IMR-90 (cell line): ENCODE data around the gene CBL. TPM values are rescaled to one million over a fixed set of nuclear protein-coding genes. Genes with fewer than 3 reads are reported as not detected.

Experiments used
- ATAC-seq: fragments of 200-7000 bp; cut with Tn5 transposase; 2 replicates; pipeline ENCODE4 v1.9.1; 2020; ENCODE audit warnings: low read depth, mild to moderate bottlenecking, moderate library complexity
- BruUV-seq: library from RNA; stranded (reverse); fragments of 400-500 nt; replicated peaks from 2 replicates; lab custom pipeline; 2021; lab: Mats Ljungman, UMichigan
- CTCF ChIA-PET: fragments of 300-600 bp; formaldehyde crosslinking; extraction: SDS; loops from one replicate; lab custom pipeline; 2021; ENCODE audit warnings: antibody characterized with exemption; lab: Yijun Ruan, JAX
- POLR2A ChIA-PET: fragments of 300-600 bp; sonication (Branson Sonifier 250); formaldehyde crosslinking; loops from one replicate; lab custom pipeline; 2022; ENCODE audit warnings: antibody characterized with exemption; ENCODE audit not compliant: unreplicated experiment; lab: Charles Lee
- DNase-seq: peaks from one replicate; pipeline ENCODE4 v3.0.0; 2013
- H2AFZ ChIP-seq: replicated peaks from 2 replicates; pipeline ENCODE3; 2013; ENCODE audit warnings: low read length, mild to moderate bottlenecking; ENCODE audit not compliant: poor library complexity
- H2AK5ac ChIP-seq: 2 replicates; pipeline ENCODE4 v1.6.1; 2013; ENCODE audit warnings: low read depth, low read length, inconsistent platforms
- H2AK9ac ChIP-seq: replicated peaks from 2 replicates; pipeline ENCODE3; 2013; ENCODE audit warnings: mild to moderate bottlenecking, low read depth, low read length, moderate library complexity; ENCODE audit not compliant: poor library complexity
- H2BK120ac ChIP-seq: 2 replicates; pipeline ENCODE4 v1.6.1; 2013; ENCODE audit warnings: low read depth, low read length, inconsistent platforms
- H2BK15ac ChIP-seq: 3 replicates; pipeline ENCODE4 v1.6.1; 2013; ENCODE audit warnings: low read depth, low read length, inconsistent platforms
- H2BK20ac ChIP-seq: 2 replicates; pipeline ENCODE4 v1.6.1; 2013; ENCODE audit warnings: low read depth, mild to moderate bottlenecking, inconsistent platforms, low read length, moderate library complexity
- H2BK5ac ChIP-seq: 2 replicates; pipeline ENCODE4 v1.6.1; 2013; ENCODE audit warnings: mild to moderate bottlenecking, low read depth, low read length, inconsistent platforms; ENCODE audit not compliant: poor library complexity, severe bottlenecking
- H3K14ac ChIP-seq: replicated peaks from 2 replicates; pipeline ENCODE4 v1.6.1; 2013; ENCODE audit warnings: low read depth, low read length, inconsistent platforms
- H3K18ac ChIP-seq: 2 replicates; pipeline ENCODE4 v1.6.1; 2013; ENCODE audit warnings: low read depth, low read length, control low read depth
- H3K23ac ChIP-seq: 2 replicates; pipeline ENCODE4 v1.6.1; 2013; ENCODE audit warnings: low read depth, low read length, inconsistent platforms
- H3K27ac ChIP-seq: 2 replicates; pipeline ENCODE4 v1.5.1; 2013; ENCODE audit warnings: mild to moderate bottlenecking, control low read depth, low read length; ENCODE audit not compliant: insufficient read depth
- H3K27me3 ChIP-seq: 2 replicates; pipeline ENCODE4 v1.6.1; 2013; ENCODE audit warnings: low read length; ENCODE audit not compliant: control insufficient read depth, insufficient read depth
- H3K36me3 ChIP-seq: 2 replicates; pipeline ENCODE4 v1.6.1; 2013; ENCODE audit warnings: low read length, mixed read lengths; ENCODE audit not compliant: control insufficient read depth, insufficient read depth
- H3K4ac ChIP-seq: 2 replicates; pipeline ENCODE4 v1.6.1; 2013; ENCODE audit warnings: low read depth, low read length, inconsistent platforms
- H3K4me1 ChIP-seq: 2 replicates; pipeline ENCODE4 v1.6.1; 2013; ENCODE audit warnings: low read length, mixed read lengths; ENCODE audit not compliant: control insufficient read depth, insufficient read depth
- H3K4me2 ChIP-seq: 2 replicates; pipeline ENCODE4 v1.6.1; 2013; ENCODE audit warnings: low read depth, mild to moderate bottlenecking, control low read depth, low read length, moderate library complexity
- H3K4me3 ChIP-seq: 2 replicates; pipeline ENCODE4 v1.5.1; 2013; ENCODE audit warnings: low read depth, mild to moderate bottlenecking, control low read depth, low read length, moderate library complexity; ENCODE audit not compliant: insufficient read depth
- H3K56ac ChIP-seq: 2 replicates; pipeline ENCODE4 v1.6.1; 2013; ENCODE audit warnings: low read length, inconsistent platforms; ENCODE audit not compliant: insufficient read depth; ENCODE audit errors: extremely low read depth
- H3K79me1 ChIP-seq, 2 experiments: 2 replicates each; pipeline ENCODE4 v1.6.1; 2013; ENCODE audit warnings: low read length in 2 of 2, inconsistent platforms in 1 of 2, low read depth in 1 of 2
- H3K9ac ChIP-seq: 2 replicates; pipeline ENCODE4 v1.6.1; 2013; ENCODE audit warnings: low read depth, low read length, control low read depth
- H3K9me1 ChIP-seq: 2 replicates; pipeline ENCODE4 v1.6.1; 2013; ENCODE audit warnings: low read length, inconsistent platforms; ENCODE audit not compliant: insufficient read depth
- H3K9me3 ChIP-seq: 2 replicates; pipeline ENCODE4 v1.6.1; 2013; ENCODE audit warnings: low read length; ENCODE audit not compliant: control insufficient read depth, insufficient read depth
- H4K20me1 ChIP-seq: 2 replicates; pipeline ENCODE4 v1.6.1; 2013; ENCODE audit warnings: low read length, inconsistent platforms; ENCODE audit not compliant: insufficient read depth
- H4K5ac ChIP-seq: 2 replicates; pipeline ENCODE4 v1.6.1; 2013; ENCODE audit warnings: mild to moderate bottlenecking, low read depth, low read length, control low read depth
- H4K8ac ChIP-seq, 2 experiments: 2 replicates each; pipeline ENCODE4 v1.6.1; 2013; ENCODE audit warnings: low read depth in 2 of 2, low read length in 2 of 2, control low read depth in 1 of 2, inconsistent platforms in 1 of 2
- H4K91ac ChIP-seq: 2 replicates; pipeline ENCODE4 v1.6.1; 2013; ENCODE audit warnings: low read depth, low read length, inconsistent platforms; ENCODE audit not compliant: insufficient read depth
- BHLHE40 ChIP-seq: fragments of 150-350 bp; IDR thresholded peaks from 2 replicates; pipeline ENCODE4 v1.6.1; 2016; ENCODE audit warnings: mild to moderate bottlenecking, low read depth, low read length
- FOS ChIP-seq: fragments of 150-350 bp; IDR thresholded peaks from 2 replicates; pipeline ENCODE4 v1.6.1; 2016; ENCODE audit warnings: low read depth, low read length
- MAFK ChIP-seq: IDR thresholded peaks from 2 replicates; pipeline ENCODE4 v1.6.1; 2012; ENCODE audit warnings: low read depth, low read length, improper control_type of control experiment
- MAZ ChIP-seq: IDR thresholded peaks from 2 replicates; pipeline ENCODE4 v1.6.1; 2012; ENCODE audit warnings: low read depth, mild to moderate bottlenecking, low read length, improper control_type of control experiment, moderate library complexity, borderline replicate concordance
- NFE2L2 ChIP-seq: fragments of 150-350 bp; IDR thresholded peaks from 2 replicates; pipeline ENCODE4 v1.6.1; 2016; ENCODE audit warnings: low read depth, mild to moderate bottlenecking, low read length
- POLR2A ChIP-seq: IDR thresholded peaks from 2 replicates; pipeline ENCODE4 v1.6.1; 2012; ENCODE audit warnings: mild to moderate bottlenecking, low read depth, low read length
- RCOR1 ChIP-seq: IDR thresholded peaks from 2 replicates; pipeline ENCODE4 v1.6.1; 2012; ENCODE audit warnings: mild to moderate bottlenecking, low read length, improper control_type of control experiment; ENCODE audit not compliant: insufficient replicate concordance
- SMC3 ChIP-seq: fragments of 150-350 bp; IDR thresholded peaks from 2 replicates; pipeline ENCODE4 v1.6.1; 2016; ENCODE audit warnings: low read depth, mild to moderate bottlenecking, antibody characterized with exemption, low read length, moderate library complexity
- WGBS, 2 experiments: methylation state at CpG; one replicate each; pipeline versions ENCODE4 v1.1.5 to v1.1.7; 2013; ENCODE audit warnings: missing lambda C conversion rate in 2 of 2; ENCODE audit not compliant: insufficient read length in 1 of 2; ENCODE audit errors: extremely low coverage in 2 of 2; 5-methylcytosine and 5-hydroxymethylcytosine counted together
- dilution Hi-C: fragments of 300-500 bp; cut with HindIII; formaldehyde crosslinking; loops from one replicate; pipeline ENCODE4 v1.14.3; 2018; ENCODE audit warnings: low sequenced_read_pairs; ENCODE audit not compliant: unreplicated experiment
- in situ Hi-C: fragments of 300-500 bp; cut with MboI; formaldehyde crosslinking; loops from 3 replicates; pipeline ENCODE4 v1.14.3; 2019; ENCODE audit warnings: low sequenced_read_pairs, inconsistent platforms, mixed read lengths
- intact Hi-C: fragments of 100-400 bp; cut with micrococcal nuclease; formaldehyde crosslinking; loops from 2 replicates; pipeline ENCODE4 v1.10.0; 2022
- polyA plus RNA-seq, 3 experiments: library from polyadenylated mRNA; depleted of rRNA; stranded (reverse); fragments of >200 nt; gene quantifications; 2 replicates each; pipeline ENCODE4 v1.2.3, GENCODE V29; 2012; ENCODE audit warnings: low replicate concordance in 1 of 3
- total RNA-seq: library from RNA; depleted of rRNA; stranded (reverse); fragments of >200 nt; gene quantifications from 2 replicates; pipeline ENCODE4 v1.2.3, GENCODE V29; 2012
- TF ChIP-seq, protein P1 (sequence below): fragments of 150-350 bp; IDR thresholded peaks from 2 replicates; pipeline ENCODE4 v1.6.1; 2016; ENCODE audit warnings: low read depth, mild to moderate bottlenecking, low read length, moderate library complexity, borderline replicate concordance
- TF ChIP-seq, protein P2 (sequence below): conservative IDR thresholded peaks from 2 replicates; pipeline ENCODE4 v1.5.1; 2012; ENCODE audit warnings: mild to moderate bottlenecking, low read depth, low read length, improper control_type of control experiment

The CBL gene
- total and polyA plus RNA-seq, 2 of the 4 experiments (the other 2 are of a cell fraction): 6.1 to 11.8 TPM

- no peak overlapping the region for H3K14ac ChIP-seq
- H3K79me1 ChIP-seq: peaks cover 2 to 6% of the 10 kb centered on the region in 2 experiments; a peak in 3 of 4 replicates
- no peak overlapping the region for H3K4ac ChIP-seq
- DNase-seq (no peak), ATAC-seq (no peak)
- TF ChIP-seq NFE2L2: no peak
- no peak for TF ChIP-seq MAZ
- TF ChIP-seq RCOR1: no peak
- no peak for TF ChIP-seq MAFK
- TF ChIP-seq, protein P1, sequence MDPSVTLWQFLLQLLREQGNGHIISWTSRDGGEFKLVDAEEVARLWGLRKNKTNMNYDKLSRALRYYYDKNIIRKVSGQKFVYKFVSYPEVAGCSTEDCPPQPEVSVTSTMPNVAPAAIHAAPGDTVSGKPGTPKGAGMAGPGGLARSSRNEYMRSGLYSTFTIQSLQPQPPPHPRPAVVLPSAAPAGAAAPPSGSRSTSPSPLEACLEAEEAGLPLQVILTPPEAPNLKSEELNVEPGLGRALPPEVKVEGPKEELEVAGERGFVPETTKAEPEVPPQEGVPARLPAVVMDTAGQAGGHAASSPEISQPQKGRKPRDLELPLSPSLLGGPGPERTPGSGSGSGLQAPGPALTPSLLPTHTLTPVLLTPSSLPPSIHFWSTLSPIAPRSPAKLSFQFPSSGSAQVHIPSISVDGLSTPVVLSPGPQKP: no peak
- TF ChIP-seq, protein P2, sequence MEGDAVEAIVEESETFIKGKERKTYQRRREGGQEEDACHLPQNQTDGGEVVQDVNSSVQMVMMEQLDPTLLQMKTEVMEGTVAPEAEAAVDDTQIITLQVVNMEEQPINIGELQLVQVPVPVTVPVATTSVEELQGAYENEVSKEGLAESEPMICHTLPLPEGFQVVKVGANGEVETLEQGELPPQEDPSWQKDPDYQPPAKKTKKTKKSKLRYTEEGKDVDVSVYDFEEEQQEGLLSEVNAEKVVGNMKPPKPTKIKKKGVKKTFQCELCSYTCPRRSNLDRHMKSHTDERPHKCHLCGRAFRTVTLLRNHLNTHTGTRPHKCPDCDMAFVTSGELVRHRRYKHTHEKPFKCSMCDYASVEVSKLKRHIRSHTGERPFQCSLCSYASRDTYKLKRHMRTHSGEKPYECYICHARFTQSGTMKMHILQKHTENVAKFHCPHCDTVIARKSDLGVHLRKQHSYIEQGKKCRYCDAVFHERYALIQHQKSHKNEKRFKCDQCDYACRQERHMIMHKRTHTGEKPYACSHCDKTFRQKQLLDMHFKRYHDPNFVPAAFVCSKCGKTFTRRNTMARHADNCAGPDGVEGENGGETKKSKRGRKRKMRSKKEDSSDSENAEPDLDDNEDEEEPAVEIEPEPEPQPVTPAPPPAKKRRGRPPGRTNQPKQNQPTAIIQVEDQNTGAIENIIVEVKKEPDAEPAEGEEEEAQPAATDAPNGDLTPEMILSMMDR: no peak
- no peak for TF ChIP-seq POLR2A
- no peak for TF ChIP-seq BHLHE40
- no peak for TF ChIP-seq FOS
- no peak for TF ChIP-seq SMC3
- no peak overlapping the region for H4K91ac ChIP-seq
- peaks cover 4% of the 10 kb centered on the region for H3K4me1 ChIP-seq
- no peak overlapping the region for H3K27ac ChIP-seq
- no peak overlapping the region for H3K23ac ChIP-seq
- H3K18ac ChIP-seq: no peak overlapping the region
- peaks cover 26% of the 10 kb centered on the region for H3K27me3 ChIP-seq
- H3K56ac ChIP-seq: no peak overlapping the region
- no peak overlapping the region for H3K4me3 ChIP-seq
- no peak overlapping the region for H3K4me2 ChIP-seq
- WGBS, 2 experiments: 70% methylated on average over 9 of the region's 14 CpGs; no CpG with 5 or more reads in 1 of the 2 experiments
- no TSS peak for BruUV-seq
- H2AK9ac ChIP-seq: no peak overlapping the region
- ChIA-PET POLR2A (no interaction called here), CTCF (interaction anchor here (1.6 kb wide), 1 partner anchor 12 kb away, joined by 4 read pairs; no protein-coding TSS in a partner anchor)
- no peak overlapping the region for H2AK5ac ChIP-seq
- H3K9me3 ChIP-seq: no peaks in the 10 kb centered on the region
- H3K9me1 ChIP-seq: no peaks in the 10 kb centered on the region
- no peak overlapping the region for H4K8ac ChIP-seq
- dilution Hi-C loops: no loop called here
- no peak overlapping the region for H3K9ac ChIP-seq
- H2BK20ac ChIP-seq: no peak overlapping the region
- no peak overlapping the region for H2AFZ ChIP-seq
- H2BK5ac ChIP-seq: no peak overlapping the region
- H3K36me3 ChIP-seq: no peaks in the 10 kb centered on the region
- H4K20me1 ChIP-seq: no peaks in the 10 kb centered on the region
- no peak overlapping the region for H2BK15ac ChIP-seq
- intact Hi-C loops: no loop called here
- no peak overlapping the region for H2BK120ac ChIP-seq
- in situ Hi-C loops: no loop called here
- no peak overlapping the region for H4K5ac ChIP-seq
These were observed 138.3 kb downstream of the CBL start for GRCh38 chr11:119344291-119345010.
